Measurements from ENCODE around the gene KRTAP12-4. TPM values are rescaled to one million over a fixed set of nuclear protein-coding genes. Genes with fewer than 3 reads are reported as not detected.

KRTAP12-4 gene
- total RNA-seq, 3 donors from 2014 or later (not counting 1 experiment from before 2014, with no cell fraction given) = not detected

DNA sequence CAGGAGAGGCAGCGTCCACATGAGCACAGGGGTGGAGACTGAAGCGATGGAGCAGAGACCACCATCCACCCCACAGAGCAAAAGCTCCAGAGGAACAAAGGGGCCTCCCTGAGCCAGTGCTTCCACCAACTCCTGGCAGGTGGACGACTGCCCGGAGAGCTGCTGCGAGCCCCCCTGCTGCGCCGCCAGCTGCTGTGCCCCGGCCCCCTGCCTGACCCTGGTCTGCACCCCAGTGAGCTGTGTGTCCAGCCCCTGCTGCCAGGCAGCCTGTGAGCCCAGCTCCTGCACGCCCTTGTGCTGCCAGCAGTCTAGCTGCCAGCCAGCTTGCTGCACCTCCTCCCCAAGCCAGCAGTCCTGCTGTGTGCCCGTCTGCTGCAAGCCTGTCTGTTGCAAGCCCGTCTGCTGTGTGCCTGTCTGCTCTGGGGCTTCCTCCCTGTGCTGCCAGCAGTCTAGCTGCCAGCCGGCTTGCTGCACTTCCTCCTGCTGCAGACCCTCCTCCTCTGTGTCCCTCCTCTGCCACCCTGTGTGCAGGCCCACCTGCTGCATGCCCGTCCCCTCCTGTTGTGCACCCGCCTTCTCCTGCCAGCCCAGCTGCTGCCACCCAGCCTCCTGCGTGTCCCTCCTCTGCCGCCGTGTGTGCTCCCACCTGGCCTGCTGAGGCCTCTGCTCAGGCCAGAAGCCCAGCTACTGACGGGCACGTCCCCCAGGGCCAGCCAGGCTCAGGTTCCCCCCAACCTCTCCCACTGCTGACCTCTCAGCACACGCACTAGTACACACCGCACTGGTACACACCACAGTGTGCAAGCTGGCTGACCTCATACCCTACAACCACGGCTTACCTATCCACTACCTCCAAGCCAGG, 47.9 kb upstream of the KRTAP12-4 start:
- Mint-ChIP-seq H3K27me3 (ENCODE audit: low read depth in 2 of 2) (peaks cover 67 to 72% of the 10 kb centered on the region in 2 donors), H3K27ac (no peak overlapping the region), H3K4me1 (peaks cover 9 to 23% of the 10 kb centered on the region in 2 donors), H3K36me3 (peaks cover 13% of the 10 kb centered on the region), H3K9me3 (peaks cover 0 to 3% of the 10 kb centered on the region in 2 donors), H3K4me3 (no peak overlapping the region)
- Histone ChIP-seq H3K4me3 (ENCODE audit: low read length) (no peak overlapping the region), H3K27me3 (ENCODE audit: control insufficient read depth, insufficient read depth, low read length) (peaks cover 55% of the 10 kb centered on the region), H3K27ac (ENCODE audit: low read length) (no peak overlapping the region), H3K36me3 (ENCODE audit: control insufficient read depth, insufficient read depth, low read length) (no peaks in the 10 kb centered on the region), H3K4me1 (ENCODE audit: control insufficient read depth, insufficient read depth, low read length) (peaks cover 11% of the 10 kb centered on the region), H3K9me3 (ENCODE audit: control insufficient read depth, insufficient read depth, low read length) (peaks cover 9% of the 10 kb centered on the region)
- WGBS (ENCODE audit: insufficient coverage) = 79% methylated on average over 22 of the region's 22 CpGs
- TF ChIP-seq, protein P1, sequence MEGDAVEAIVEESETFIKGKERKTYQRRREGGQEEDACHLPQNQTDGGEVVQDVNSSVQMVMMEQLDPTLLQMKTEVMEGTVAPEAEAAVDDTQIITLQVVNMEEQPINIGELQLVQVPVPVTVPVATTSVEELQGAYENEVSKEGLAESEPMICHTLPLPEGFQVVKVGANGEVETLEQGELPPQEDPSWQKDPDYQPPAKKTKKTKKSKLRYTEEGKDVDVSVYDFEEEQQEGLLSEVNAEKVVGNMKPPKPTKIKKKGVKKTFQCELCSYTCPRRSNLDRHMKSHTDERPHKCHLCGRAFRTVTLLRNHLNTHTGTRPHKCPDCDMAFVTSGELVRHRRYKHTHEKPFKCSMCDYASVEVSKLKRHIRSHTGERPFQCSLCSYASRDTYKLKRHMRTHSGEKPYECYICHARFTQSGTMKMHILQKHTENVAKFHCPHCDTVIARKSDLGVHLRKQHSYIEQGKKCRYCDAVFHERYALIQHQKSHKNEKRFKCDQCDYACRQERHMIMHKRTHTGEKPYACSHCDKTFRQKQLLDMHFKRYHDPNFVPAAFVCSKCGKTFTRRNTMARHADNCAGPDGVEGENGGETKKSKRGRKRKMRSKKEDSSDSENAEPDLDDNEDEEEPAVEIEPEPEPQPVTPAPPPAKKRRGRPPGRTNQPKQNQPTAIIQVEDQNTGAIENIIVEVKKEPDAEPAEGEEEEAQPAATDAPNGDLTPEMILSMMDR (IDR thresholded peaks at IDR 0.05) = no peak
- DNase-seq = no peak
- intact Hi-C loops (cut with micrococcal nuclease) = no loop called here
- no peak for ATAC-seq

DNA sequence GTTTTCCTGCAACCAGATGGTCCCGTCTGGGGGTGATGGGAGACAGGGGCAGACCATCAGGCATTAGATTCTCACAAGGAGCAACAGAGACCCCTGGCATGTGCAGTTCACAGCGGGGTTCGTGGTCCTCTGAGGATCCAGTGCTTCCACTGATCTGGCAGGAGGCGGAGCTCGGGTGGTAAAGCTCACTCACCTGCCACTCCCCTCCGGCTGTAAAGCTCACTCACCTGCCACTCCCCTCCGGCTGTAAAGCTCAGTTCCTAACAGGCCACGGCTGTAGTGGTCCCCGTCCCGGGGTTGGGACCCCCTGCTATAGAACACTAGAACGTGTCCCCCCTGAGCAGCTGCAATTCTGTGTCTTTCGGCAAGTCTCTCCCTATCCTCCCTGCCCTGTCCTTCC, 47.1 kb upstream of the KRTAP12-4 start:
- H3K9me3 Mint-ChIP-seq = peaks cover 0 to 3% of the 10 kb centered on the region in 2 donors
- peaks cover 13% of the 10 kb centered on the region for H3K36me3 Mint-ChIP-seq
- 46% methylated on average over 12 of the region's 12 CpGs for WGBS (ENCODE audit: insufficient coverage)
- peaks cover 8% of the 10 kb centered on the region for H3K4me1 ChIP-seq (ENCODE audit: control insufficient read depth, insufficient read depth, low read length)
- H3K27me3 ChIP-seq (ENCODE audit: control insufficient read depth, insufficient read depth, low read length) = peaks cover 49% of the 10 kb centered on the region
- no peak overlapping the region for H3K27ac ChIP-seq (ENCODE audit: low read length)
- ATAC-seq (no peak), DNase-seq (no peak)
- peaks cover 9 to 25% of the 10 kb centered on the region in 2 donors for H3K4me1 Mint-ChIP-seq
- intact Hi-C loops (cut with micrococcal nuclease) = no loop called here
- TF ChIP-seq, protein P1 (IDR thresholded peaks at IDR 0.05) = no peak
- peaks cover 9% of the 10 kb centered on the region for H3K9me3 ChIP-seq (ENCODE audit: control insufficient read depth, insufficient read depth, low read length)
- no peak overlapping the region for H3K4me3 ChIP-seq (ENCODE audit: low read length)
- H3K4me3 Mint-ChIP-seq = no peak overlapping the region
- no peaks in the 10 kb centered on the region for H3K36me3 ChIP-seq (ENCODE audit: control insufficient read depth, insufficient read depth, low read length)
- H3K27me3 Mint-ChIP-seq (ENCODE audit: low read depth in 2 of 2) = peaks cover 69 to 79% of the 10 kb centered on the region in 2 donors
- H3K27ac Mint-ChIP-seq = no peak overlapping the region

GRCh38 chr21:44701023-44701400, 46.6 kb upstream of the KRTAP12-4 start:
- peaks cover 73 to 82% of the 10 kb centered on the region in 2 donors for H3K27me3 Mint-ChIP-seq (ENCODE audit: low read depth in 2 of 2)
- Histone ChIP-seq H3K27me3 (ENCODE audit: control insufficient read depth, insufficient read depth, low read length) (peaks cover 44% of the 10 kb centered on the region), H3K4me3 (ENCODE audit: low read length) (no peak overlapping the region), H3K4me1 (ENCODE audit: control insufficient read depth, insufficient read depth, low read length) (peaks cover 2% of the 10 kb centered on the region), H3K36me3 (ENCODE audit: control insufficient read depth, insufficient read depth, low read length) (no peaks in the 10 kb centered on the region), H3K9me3 (ENCODE audit: control insufficient read depth, insufficient read depth, low read length) (peaks cover 5% of the 10 kb centered on the region), H3K27ac (ENCODE audit: low read length) (no peak overlapping the region)
- ATAC-seq (no peak), DNase-seq (no peak)
- peaks cover 5 to 23% of the 10 kb centered on the region in 2 donors for H3K4me1 Mint-ChIP-seq
- peaks cover 0 to 3% of the 10 kb centered on the region in 2 donors for H3K9me3 Mint-ChIP-seq
- H3K4me3 Mint-ChIP-seq = no peak overlapping the region
- WGBS (ENCODE audit: insufficient coverage) = 88% methylated on average over 13 of the region's 14 CpGs
- peaks cover 13% of the 10 kb centered on the region for H3K36me3 Mint-ChIP-seq
- intact Hi-C loops (cut with micrococcal nuclease) = no loop called here
- H3K27ac Mint-ChIP-seq = no peak overlapping the region
- TF ChIP-seq, protein P1 (IDR thresholded peaks at IDR 0.05) = no peak
